ENCODE measurements around the gene KANK4.
"Not testable (repeated sequence)": the region's sequence is repeated elsewhere in the genome, so short reads cannot be mapped to it uniquely, and the experiment has no call there.

KANK4 gene

GRCh38 chr1:62274496-62275485 lies 44.4 kb downstream of the KANK4 start:
- no peak for DNase-seq

- DNase-seq: no peak
These were observed 45.3 kb downstream of the KANK4 start for GRCh38 chr1:62273953-62274352.

GRCh38 chr1:62271948-62272728 lies 47.1 kb downstream of the KANK4 start:
- DNase-seq: peak in 2 of 58 donors; percentile 3 to 7

- no peak for DNase-seq
These were observed 48.1 kb downstream of the KANK4 start for GRCh38 chr1:62271134-62271533.

GRCh38 chr1:62269851-62270495 lies 49.3 kb downstream of the KANK4 start:
- DNase-seq: no peak

- DNase-seq: no peak
These were observed 49.8 kb downstream of the KANK4 start for GRCh38 chr1:62269439-62269838.

- DNase-seq: no peak
These were observed 50.9 kb downstream of the KANK4 start for GRCh38 chr1:62268315-62268714.

GRCh38 chr1:62265956-62266935 lies 53.0 kb downstream of the KANK4 start:
- no peak for DNase-seq

GRCh38 chr1:62263814-62264353 lies 55.4 kb downstream of the KANK4 start:
- DNase-seq: no peak

GRCh38 chr1:62263006-62263813 lies 56.0 kb downstream of the KANK4 start:
- DNase-seq: no peak

GRCh38 chr1:62260688-62261087 lies 58.5 kb downstream of the KANK4 start:
- no peak for DNase-seq

- DNase-seq: no peak
These were observed 59.7 kb downstream of the KANK4 start for GRCh38 chr1:62259551-62259950.

- DNase-seq: no peak
These were observed 69.0 kb downstream of the KANK4 start for GRCh38 chr1:62250126-62250726.

- DNase-seq: no peak
These were observed 71.7 kb downstream of the KANK4 start for GRCh38 chr1:62247391-62248168.

- no peak for DNase-seq
These were observed 74.0 kb downstream of the KANK4 start for GRCh38 chr1:62245201-62245600.

- not testable (repeated sequence) for DNase-seq
These were observed 74.9 kb downstream of the KANK4 start for GRCh38 chr1:62244380-62244779.

- DNase-seq: peak in 1 of 58 donors; percentile 0
These were observed 77.7 kb downstream of the KANK4 start for GRCh38 chr1:62241371-62242131.

Measured in anterior cingulate cortex (tissue), 58 donors.